K562 (cell line): ENCODE measurements around the gene ZNF462. TPM values are rescaled to one million over a fixed set of nuclear protein-coding genes. Genes with fewer than 3 reads are reported as not detected.

Source experiments
- ATAC-seq: fragments of 200-7000 bp; cut with Tn5 transposase; 3 replicates; pipeline ENCODE4 v1.9.1; 2020; ENCODE audit warnings: moderate library complexity
- BruUV-seq: library from RNA; stranded (reverse); fragments of 400-500 nt; replicated peaks from 2 replicates; lab custom pipeline; 2021; lab: Mats Ljungman, UMichigan
- CTCF ChIA-PET: fragments of 300-600 bp; formaldehyde crosslinking; extraction: SDS; loops from one replicate; lab custom pipeline; 2021; ENCODE audit warnings: low intra/inter-chr PET ratio; lab: Yijun Ruan, JAX
- POLR2A ChIA-PET: fragments of 300-600, 350-650 bp; sonication (Branson Sonifier 250); formaldehyde crosslinking; extraction: SDS; loops from one replicate; lab custom pipeline; 2021; ENCODE audit warnings: antibody characterized with exemption, inconsistent platforms; lab: Yijun Ruan, JAX
- DNase-seq, 4 experiments: peaks; one replicate each; pipeline versions ENCODE4 v3.0.0 to v3.0.0-alpha.2; 2011 to 2018; ENCODE audit warnings: low spot score in 3 of 4, mixed read lengths in 3 of 4; ENCODE audit errors: extremely low read depth in 1 of 4
- FAIRE-seq: peaks from 2 replicates; lab custom pipeline; 2011; peaks lifted over from hg19 to GRCh38; lab: Jason Lieb, UNC
- H2AFZ ChIP-seq: 2 replicates; pipeline ENCODE4 v1.6.0; 2011; ENCODE audit warnings: low read depth, low read length, control low read depth, inconsistent platforms
- H3K27ac ChIP-seq: fragments of 200-600 bp; 3 replicates; pipeline ENCODE4 v1.8.0; 2011; ENCODE audit warnings: low read depth, mild to moderate bottlenecking, control low read depth, inconsistent platforms, low read length, moderate library complexity, mixed read lengths; ENCODE audit errors: extremely low read depth
- H3K27me3 ChIP-seq, 2 experiments: fragments of 300-600 bp in 1 of 2; 2 replicates in 1 of 2; 3 replicates in 1 of 2; pipeline versions ENCODE4 v1.6.0 to v1.8.0; 2011; ENCODE audit warnings: inconsistent platforms in 2 of 2, low read length in 2 of 2, mild to moderate bottlenecking in 1 of 2, mixed read lengths in 1 of 2, moderate library complexity in 1 of 2; ENCODE audit not compliant: control insufficient read depth in 2 of 2, insufficient read depth in 2 of 2
- H3K36me3 ChIP-seq: fragments of 300-600 bp; 3 replicates; pipeline ENCODE4 v1.8.0; 2011; ENCODE audit warnings: mild to moderate bottlenecking, low read length, inconsistent platforms; ENCODE audit not compliant: control insufficient read depth, insufficient read depth
- H3K4me1 ChIP-seq, 2 experiments: fragments of 200-600 bp in 1 of 2; replicated peaks in 1 of 2; 2 replicates in 1 of 2; 3 replicates in 1 of 2; pipeline versions ENCODE4 v1.5.1 to v1.8.0; 2011; ENCODE audit warnings: inconsistent platforms in 2 of 2, low read length in 2 of 2, mild to moderate bottlenecking in 1 of 2, mixed read lengths in 1 of 2, moderate library complexity in 1 of 2; ENCODE audit not compliant: control insufficient read depth in 2 of 2, insufficient read depth in 2 of 2
- H3K4me2 ChIP-seq: 2 replicates; pipeline ENCODE4 v1.6.1; 2011; ENCODE audit warnings: low read length, control low read depth, inconsistent platforms, mixed read lengths; ENCODE audit not compliant: insufficient read depth
- H3K4me3 ChIP-seq: fragments of 200-600 bp; sonication (generic), shearing (Covaris generic); 2 replicates; pipeline ENCODE4 v1.5.1; 2016; ENCODE audit warnings: control low read depth, inconsistent platforms
- H3K79me2 ChIP-seq: fragments of 200-600 bp; 3 replicates; pipeline ENCODE4 v1.8.0; 2011; ENCODE audit warnings: low read length, inconsistent platforms; ENCODE audit not compliant: control insufficient read depth, insufficient read depth
- H3K9ac ChIP-seq, 2 experiments: 2 replicates each; pipeline versions ENCODE4 v1.6.0 to v1.6.1; 2011; ENCODE audit warnings: low read depth in 2 of 2, low read length in 2 of 2, control low read depth in 1 of 2, inconsistent platforms in 1 of 2, mild to moderate bottlenecking in 1 of 2, mixed read lengths in 1 of 2; ENCODE audit not compliant: insufficient read depth in 1 of 2
- H3K9me1 ChIP-seq: one replicate; pipeline ENCODE4 v1.6.0; 2011; ENCODE audit warnings: inconsistent platforms, mild to moderate bottlenecking, low read length, moderate library complexity; ENCODE audit not compliant: control insufficient read depth, insufficient read depth
- H3K9me3 ChIP-seq: replicated peaks from 2 replicates; pipeline ENCODE4 v1.5.1; 2011; ENCODE audit warnings: low read depth, low read length, inconsistent platforms; ENCODE audit not compliant: control insufficient read depth, insufficient read depth
- H4K20me1 ChIP-seq: replicated peaks from 2 replicates; pipeline ENCODE4 v1.6.1; 2011; ENCODE audit warnings: low read length, inconsistent platforms, mixed read lengths; ENCODE audit not compliant: control insufficient read depth, insufficient read depth
- ETV5 ChIP-seq: sonication (generic); formaldehyde crosslinking; IDR thresholded peaks from 2 replicates; pipeline ENCODE4 v1.4.0; 2020; ENCODE audit warnings: low read depth, mild to moderate bottlenecking, missing genetic modification reagents
- HDAC3 ChIP-seq: fragments of 450-650 bp; IDR thresholded peaks from 2 replicates; pipeline ENCODE4 v1.6.1; 2018; ENCODE audit warnings: borderline replicate concordance, mild to moderate bottlenecking, moderate library complexity; ENCODE audit not compliant: partially characterized antibody
- ILK ChIP-seq: fragments of 450-650 bp; IDR thresholded peaks from 2 replicates; pipeline ENCODE4 v1.6.1; 2016; ENCODE audit warnings: missing genetic modification characterization, low read depth, mild to moderate bottlenecking, missing compliant biosample characterization, moderate library complexity, borderline replicate concordance
- PYGO2 ChIP-seq: fragments of 450-650 bp; IDR thresholded peaks from 2 replicates; pipeline ENCODE4 v1.6.1; 2016; ENCODE audit warnings: mild to moderate bottlenecking, missing genetic modification characterization, moderate library complexity, missing compliant biosample characterization
- RBM22 ChIP-seq: fragments of 200-400 bp; formaldehyde crosslinking; IDR thresholded peaks from 2 replicates; pipeline ENCODE4 v1.6.1; 2018; ENCODE audit warnings: low read length, low read depth; ENCODE audit not compliant: poor library complexity, severe bottlenecking
- RBM25 ChIP-seq: fragments of 200-400 bp; formaldehyde crosslinking; IDR thresholded peaks from 2 replicates; pipeline ENCODE4 v1.6.1; 2018; ENCODE audit warnings: low read length, low read depth, moderate library complexity; ENCODE audit not compliant: severe bottlenecking
- REST ChIP-seq, 2 experiments: fragments of 450-650 bp; formaldehyde crosslinking in 1 of 2; IDR thresholded peaks; 2 replicates each; pipeline versions ENCODE4 v1.4.0 to v1.6.1; 2014 to 2020; ENCODE audit warnings: mild to moderate bottlenecking in 2 of 2, borderline replicate concordance in 1 of 2, low read depth in 1 of 2
- TCFL5 ChIP-seq: fragments of 250-450 bp; sonication (Bioruptor Pico); conservative IDR thresholded peaks from 2 replicates; pipeline ENCODE4 v1.6.1; 2021; ENCODE audit warnings: mild to moderate bottlenecking, moderate library complexity, matching md5 sums
- ZFP91 ChIP-seq: sonication (generic); formaldehyde crosslinking; IDR thresholded peaks from 2 replicates; pipeline ENCODE4 v1.8.0; 2022; ENCODE audit warnings: mild to moderate bottlenecking, missing genetic modification reagents
- ZNF197 ChIP-seq: fragments of 200-800 bp; sonication (Bioruptor generic); IDR thresholded peaks from 2 replicates; pipeline ENCODE4 v1.6.1; 2016; ENCODE audit warnings: low read depth, missing genetic modification characterization, missing compliant biosample characterization
- ZNF655 ChIP-seq: fragments of 250-450 bp; sonication (Bioruptor Pico); IDR thresholded peaks from 2 replicates; pipeline ENCODE4 v1.5.0; 2021
- WGBS: fragments of 100-300 bp; shearing (Covaris generic); methylation state at CpG from one replicate; pipeline ENCODE4 v1.1.6; 2016; ENCODE audit warnings: low coverage, mixed read lengths; ENCODE audit not compliant: insufficient coverage; ENCODE audit errors: missing lambda C conversion rate; 5-methylcytosine and 5-hydroxymethylcytosine counted together
- in situ Hi-C: fragments of 300-500 bp; cut with MboI; formaldehyde crosslinking; loops from 4 replicates; pipeline ENCODE4 v1.15.0; 2018; ENCODE audit warnings: inconsistent platforms, mixed read lengths
- intact Hi-C: fragments of 100-400 bp; cut with micrococcal nuclease; formaldehyde crosslinking; loops from 2 replicates; pipeline ENCODE4 v1.14.2; 2022
- polyA plus RNA-seq, 8 experiments: library from polyadenylated mRNA; depleted of rRNA in 4 of 8; stranded (reverse) in 5 of 8; unstranded in 3 of 8; fragments of >200 nt; fragmentation: Nextera tagmentation in 2 of 8; fragmentation: Illumina TruSeq in 1 of 8; extraction: Ambion mirVana in 2 of 8; extraction: Trizol in 1 of 8; gene quantifications; 2 replicates each; pipeline versions ENCODE4 v1.2.1 to v1.2.3, GENCODE V29; 2011 to 2014; ENCODE audit warnings: inconsistent platforms in 1 of 8, missing spikeins in 1 of 8
- total RNA-seq, 7 experiments: library from RNA; depleted of rRNA in 6 of 7; stranded (reverse); fragments of >200 nt in 6 of 7; fragmentation: Illumina TruSeq in 2 of 7; extraction: Trizol in 2 of 7; gene quantifications; 2 replicates each; pipeline versions ENCODE4 v1.2.1 to v1.2.3, GENCODE V29; 2011 to 2021; ENCODE audit warnings: low replicate concordance in 1 of 7

The ZNF462 gene
- total and polyA plus RNA-seq, 9 of the 15 experiments (the other 6 are each of a cell fraction or from before 2014, with no cell fraction given), result 0.20 TPM; not detected in 8

GRCh38 chr9:107059220-107059619 is 196.3 kb downstream of the ZNF462 start:
- no TSS peak for BruUV-seq
- H2AFZ ChIP-seq, result no peak overlapping the region
- in situ Hi-C loops (no loop called here), intact Hi-C loops (no loop called here)
- H3K27ac ChIP-seq, result no peak overlapping the region
- DNase-seq (no peak), ATAC-seq (no peak), FAIRE-seq (no peak)
- H3K9me1 ChIP-seq, result no peaks in the 10 kb centered on the region
- H3K79me2 ChIP-seq, result no peaks in the 10 kb centered on the region
- no peaks in the 10 kb centered on the region for H3K9me3 ChIP-seq
- H4K20me1 ChIP-seq, result no peaks in the 10 kb centered on the region
- H3K4me3 ChIP-seq, result no peak overlapping the region
- ChIA-PET CTCF (no interaction called here), POLR2A (interaction anchor here (0.9 kb wide), 1 partner anchor 9 kb away, joined by 3 read pairs; no protein-coding TSS in a partner anchor)
- H3K27me3 ChIP-seq, result no peaks in the 10 kb centered on the region
- no peak overlapping the region for H3K9ac ChIP-seq
- H3K36me3 ChIP-seq, result no peaks in the 10 kb centered on the region
- no peak overlapping the region for H3K4me2 ChIP-seq
- H3K4me1 ChIP-seq, result no peaks in the 10 kb centered on the region
- 0% methylated on average over 1 of the region's 2 CpGs for WGBS
- no peak for TF ChIP-seq ILK
- TF ChIP-seq PYGO2 (tag), result no peak
- TF ChIP-seq ETV5 (CRISPR knock-in tag), result no peak
- no peak for TF ChIP-seq RBM25
- TF ChIP-seq RBM22, result no peak
- TF ChIP-seq TCFL5 (CRISPR knock-in tag), result no peak
- TF ChIP-seq ZNF655 (CRISPR knock-in tag), result no peak
- no peak for TF ChIP-seq ZNF197
- no peak for TF ChIP-seq ZFP91 (CRISPR knock-in tag)
- no peak for TF ChIP-seq HDAC3
- no peak for TF ChIP-seq REST (IDR thresholded peaks at IDR 0.05; ENCODE audit: borderline replicate concordance)
- TF ChIP-seq REST (CRISPR knock-in tag; IDR thresholded peaks at IDR 0.05; ENCODE audit: low read depth), result no peak
